ENCODE results near the gene TMEM119.
"Not testable (repeated sequence)": the region's sequence is repeated elsewhere in the genome, so short reads cannot be mapped to it uniquely, and the experiment has no call there.

TMEM119 gene

GRCh38 chr12:108559007-108559655, 38.8 kb downstream of the TMEM119 start:
- peaks cover 25% of the 10 kb centered on the region for H3K4me1 ChIP-seq (ENCODE audit: control insufficient read depth, insufficient read depth, low read length, poor library complexity, severe bottlenecking)
- H3K4me3 ChIP-seq (ENCODE audit: insufficient read depth, low read depth, low read length, poor library complexity, severe bottlenecking): no peak overlapping the region
- no peaks in the 10 kb centered on the region for H3K27me3 ChIP-seq (replicated peaks; ENCODE audit: control insufficient read depth, insufficient read depth, low read length, poor library complexity, severe bottlenecking)
- DNase-seq: no peak
- peaks cover 2% of the 10 kb centered on the region for H3K36me3 ChIP-seq (ENCODE audit: control insufficient read depth, insufficient read depth, low read length)
- H3K27ac ChIP-seq (ENCODE audit: insufficient read depth, low read length, poor library complexity, severe bottlenecking): no peak overlapping the region
- no peaks in the 10 kb centered on the region for H3K9me3 ChIP-seq (ENCODE audit: control insufficient read depth, low read length)

- not testable (repeated sequence) for H3K4me3 ChIP-seq (ENCODE audit: insufficient read depth, low read depth, low read length, poor library complexity, severe bottlenecking); H3K9me3 ChIP-seq (ENCODE audit: control insufficient read depth, low read length); H3K36me3 ChIP-seq (ENCODE audit: control insufficient read depth, insufficient read depth, low read length); H3K27me3 ChIP-seq (replicated peaks; ENCODE audit: control insufficient read depth, insufficient read depth, low read length, poor library complexity, severe bottlenecking); DNase-seq; H3K27ac ChIP-seq (ENCODE audit: insufficient read depth, low read length, poor library complexity, severe bottlenecking)
- H3K4me1 ChIP-seq (ENCODE audit: control insufficient read depth, insufficient read depth, low read length, poor library complexity, severe bottlenecking): peaks cover 16% of the 10 kb centered on the region
Measured at GRCh38 chr12:108555383-108555782, 42.5 kb downstream of the TMEM119 start.

- no peaks in the 10 kb centered on the region for H3K4me1 ChIP-seq (ENCODE audit: control insufficient read depth, insufficient read depth, low read length, poor library complexity, severe bottlenecking)
- no peaks in the 10 kb centered on the region for H3K27me3 ChIP-seq (replicated peaks; ENCODE audit: control insufficient read depth, insufficient read depth, low read length, poor library complexity, severe bottlenecking)
Measured at GRCh38 chr12:108553799-108554198, 44.1 kb downstream of the TMEM119 start.

GRCh38 chr12:108551535-108551934, 46.3 kb downstream of the TMEM119 start:
- no peaks in the 10 kb centered on the region for H3K9me3 ChIP-seq (ENCODE audit: control insufficient read depth, low read length)
- H3K4me3 ChIP-seq (ENCODE audit: insufficient read depth, low read depth, low read length, poor library complexity, severe bottlenecking): no peak overlapping the region
- DNase-seq: no peak
- H3K4me1 ChIP-seq (ENCODE audit: control insufficient read depth, insufficient read depth, low read length, poor library complexity, severe bottlenecking): no peaks in the 10 kb centered on the region
- no peak overlapping the region for H3K27ac ChIP-seq (ENCODE audit: insufficient read depth, low read length, poor library complexity, severe bottlenecking)
- H3K27me3 ChIP-seq (replicated peaks; ENCODE audit: control insufficient read depth, insufficient read depth, low read length, poor library complexity, severe bottlenecking): no peaks in the 10 kb centered on the region
- H3K36me3 ChIP-seq (ENCODE audit: control insufficient read depth, insufficient read depth, low read length): peaks cover 27% of the 10 kb centered on the region

More at GRCh38 chr12:108553799-108554198, 44.1 kb downstream of the TMEM119 start:
- no peaks in the 10 kb centered on the region for H3K9me3 ChIP-seq (ENCODE audit: control insufficient read depth, low read length)
- peaks cover 5% of the 10 kb centered on the region for H3K36me3 ChIP-seq (ENCODE audit: control insufficient read depth, insufficient read depth, low read length)
- no peak overlapping the region for H3K27ac ChIP-seq (ENCODE audit: insufficient read depth, low read length, poor library complexity, severe bottlenecking)
- no peak for DNase-seq
- H3K4me3 ChIP-seq (ENCODE audit: insufficient read depth, low read depth, low read length, poor library complexity, severe bottlenecking): no peak overlapping the region

GRCh38 chr12:108548954-108549521, 48.8 kb downstream of the TMEM119 start:
- Histone ChIP-seq H3K36me3 (ENCODE audit: control insufficient read depth, insufficient read depth, low read length) (peaks cover 45% of the 10 kb centered on the region), H3K27ac (ENCODE audit: insufficient read depth, low read length, poor library complexity, severe bottlenecking) (no peak overlapping the region), H3K9me3 (ENCODE audit: control insufficient read depth, low read length) (no peaks in the 10 kb centered on the region), H3K4me1 (ENCODE audit: control insufficient read depth, insufficient read depth, low read length, poor library complexity, severe bottlenecking) (no peaks in the 10 kb centered on the region), H3K4me3 (ENCODE audit: insufficient read depth, low read depth, low read length, poor library complexity, severe bottlenecking) (no peak overlapping the region), H3K27me3 (replicated peaks; ENCODE audit: control insufficient read depth, insufficient read depth, low read length, poor library complexity, severe bottlenecking) (no peaks in the 10 kb centered on the region)
- no peak for DNase-seq

GRCh38 chr12:108547686-108548085, 50.2 kb downstream of the TMEM119 start:
- DNase-seq: no peak
- Histone ChIP-seq H3K9me3 (ENCODE audit: control insufficient read depth, low read length) (no peaks in the 10 kb centered on the region), H3K27ac (ENCODE audit: insufficient read depth, low read length, poor library complexity, severe bottlenecking) (no peak overlapping the region), H3K36me3 (ENCODE audit: control insufficient read depth, insufficient read depth, low read length) (peaks cover 58% of the 10 kb centered on the region), H3K27me3 (replicated peaks; ENCODE audit: control insufficient read depth, insufficient read depth, low read length, poor library complexity, severe bottlenecking) (no peaks in the 10 kb centered on the region), H3K4me1 (ENCODE audit: control insufficient read depth, insufficient read depth, low read length, poor library complexity, severe bottlenecking) (no peaks in the 10 kb centered on the region), H3K4me3 (ENCODE audit: insufficient read depth, low read depth, low read length, poor library complexity, severe bottlenecking) (no peak overlapping the region)

GRCh38 chr12:108543652-108544051, 54.2 kb downstream of the TMEM119 start:
- DNase-seq: no peak
- Histone ChIP-seq H3K27ac (ENCODE audit: insufficient read depth, low read length, poor library complexity, severe bottlenecking) (no peak overlapping the region), H3K36me3 (ENCODE audit: control insufficient read depth, insufficient read depth, low read length) (peaks cover 61% of the 10 kb centered on the region), H3K27me3 (replicated peaks; ENCODE audit: control insufficient read depth, insufficient read depth, low read length, poor library complexity, severe bottlenecking) (no peaks in the 10 kb centered on the region), H3K4me1 (ENCODE audit: control insufficient read depth, insufficient read depth, low read length, poor library complexity, severe bottlenecking) (no peaks in the 10 kb centered on the region), H3K9me3 (ENCODE audit: control insufficient read depth, low read length) (no peaks in the 10 kb centered on the region), H3K4me3 (ENCODE audit: insufficient read depth, low read depth, low read length, poor library complexity, severe bottlenecking) (no peak overlapping the region)

GRCh38 chr12:108542320-108542719, 55.6 kb downstream of the TMEM119 start:
- Histone ChIP-seq H3K9me3 (ENCODE audit: control insufficient read depth, low read length) (no peaks in the 10 kb centered on the region), H3K4me1 (ENCODE audit: control insufficient read depth, insufficient read depth, low read length, poor library complexity, severe bottlenecking) (no peaks in the 10 kb centered on the region), H3K27me3 (replicated peaks; ENCODE audit: control insufficient read depth, insufficient read depth, low read length, poor library complexity, severe bottlenecking) (no peaks in the 10 kb centered on the region), H3K36me3 (ENCODE audit: control insufficient read depth, insufficient read depth, low read length) (peaks cover 62% of the 10 kb centered on the region), H3K4me3 (ENCODE audit: insufficient read depth, low read depth, low read length, poor library complexity, severe bottlenecking) (no peak overlapping the region), H3K27ac (ENCODE audit: insufficient read depth, low read length, poor library complexity, severe bottlenecking) (no peak overlapping the region)
- DNase-seq: no peak

Data from effector memory CD4-positive, alpha-beta T cell (primary cell).